Measurements from ENCODE around the gene GTF2IRD2. TPM values are rescaled to one million over a fixed set of nuclear protein-coding genes. Genes with fewer than 3 reads are reported as not detected.
"Not testable (repeated sequence)": the region's sequence is repeated elsewhere in the genome, so short reads cannot be mapped to it uniquely, and the experiment has no call there.

Gene GTF2IRD2
- total RNA-seq (2014; rRNA removed; shearing (Covaris generic); ENCODE audit: low replicate concordance) = 5.6 and 9.3 TPM in 2 replicates

- not testable (repeated sequence) for H3K9me3 ChIP-seq (ENCODE audit: low read length); H3K79me2 ChIP-seq (ENCODE audit: low read length); H3K4me1 ChIP-seq (ENCODE audit: low read length); DNase-seq; H3K4me2 ChIP-seq (ENCODE audit: low read depth, low read length, poor library complexity, severe bottlenecking); H3K27ac ChIP-seq (ENCODE audit: low read length); H2AFZ ChIP-seq (ENCODE audit: low read length); H3K36me3 ChIP-seq (ENCODE audit: insufficient read depth, low read length); H4K20me1 ChIP-seq (ENCODE audit: insufficient read depth, low read depth, low read length); H3K9ac ChIP-seq (ENCODE audit: low read length); H3K4me3 ChIP-seq (ENCODE audit: low read length); H3K27me3 ChIP-seq (ENCODE audit: low read length); H3K9me2 ChIP-seq (replicated peaks; ENCODE audit: insufficient read depth, low read length)
Observed at GRCh38 chr7:74850833-74851721, at the start of gene GTF2IRD2. GTF2IRD2 (minus strand) TSS chr7:74851605; CDS start chr7:74836378, 15,227 bp downstream.

- peak overlapping the region; percentile 32 for H3K4me2 ChIP-seq (ENCODE audit: low read depth, low read length, poor library complexity, severe bottlenecking)
- H3K27ac ChIP-seq (ENCODE audit: low read length); H2AFZ ChIP-seq (ENCODE audit: low read length): not testable (repeated sequence)
Observed at GRCh38 chr7:74890158-74891123, 39.0 kb upstream of the GTF2IRD2 start.

GRCh38 chr7:74889518-74890129 lies 38.2 kb upstream of the GTF2IRD2 start:
- H2AFZ ChIP-seq (ENCODE audit: low read length); H3K79me2 ChIP-seq (ENCODE audit: low read length); H3K9me3 ChIP-seq (ENCODE audit: low read length); H3K9me2 ChIP-seq (replicated peaks; ENCODE audit: insufficient read depth, low read length); H3K4me2 ChIP-seq (ENCODE audit: low read depth, low read length, poor library complexity, severe bottlenecking); H3K27me3 ChIP-seq (ENCODE audit: low read length); DNase-seq; H4K20me1 ChIP-seq (ENCODE audit: insufficient read depth, low read depth, low read length); H3K4me1 ChIP-seq (ENCODE audit: low read length); H3K9ac ChIP-seq (ENCODE audit: low read length); H3K27ac ChIP-seq (ENCODE audit: low read length); H3K36me3 ChIP-seq (ENCODE audit: insufficient read depth, low read length); H3K4me3 ChIP-seq (ENCODE audit: low read length): not testable (repeated sequence)

More at GRCh38 chr7:74890158-74891123, 39.0 kb upstream of the GTF2IRD2 start:
- not testable (repeated sequence) for H3K27me3 ChIP-seq (ENCODE audit: low read length); H3K9me2 ChIP-seq (replicated peaks; ENCODE audit: insufficient read depth, low read length); H3K4me1 ChIP-seq (ENCODE audit: low read length); H3K9me3 ChIP-seq (ENCODE audit: low read length); H3K79me2 ChIP-seq (ENCODE audit: low read length); H4K20me1 ChIP-seq (ENCODE audit: insufficient read depth, low read depth, low read length); H3K36me3 ChIP-seq (ENCODE audit: insufficient read depth, low read length)
- H3K9ac ChIP-seq (ENCODE audit: low read length) = peak overlapping the region; percentile 75
- H3K4me3 ChIP-seq (ENCODE audit: low read length) = peak overlapping the region; percentile 64; the same call in 1 of the 2 replicates
- peak; percentile 84 for DNase-seq

- not testable (repeated sequence) for H2AFZ ChIP-seq (ENCODE audit: low read length); H4K20me1 ChIP-seq (ENCODE audit: insufficient read depth, low read depth, low read length); H3K9me2 ChIP-seq (replicated peaks; ENCODE audit: insufficient read depth, low read length); H3K9me3 ChIP-seq (ENCODE audit: low read length); H3K4me1 ChIP-seq (ENCODE audit: low read length); H3K4me3 ChIP-seq (ENCODE audit: low read length); H3K27ac ChIP-seq (ENCODE audit: low read length); H3K9ac ChIP-seq (ENCODE audit: low read length); H3K4me2 ChIP-seq (ENCODE audit: low read depth, low read length, poor library complexity, severe bottlenecking); DNase-seq; H3K27me3 ChIP-seq (ENCODE audit: low read length); H3K79me2 ChIP-seq (ENCODE audit: low read length); H3K36me3 ChIP-seq (ENCODE audit: insufficient read depth, low read length)
Observed at GRCh38 chr7:74885295-74885694, 33.9 kb upstream of the GTF2IRD2 start.

GRCh38 chr7:74882110-74882509 lies 30.7 kb upstream of the GTF2IRD2 start:
- H3K9ac ChIP-seq (ENCODE audit: low read length); H3K4me3 ChIP-seq (ENCODE audit: low read length); DNase-seq; H3K9me2 ChIP-seq (replicated peaks; ENCODE audit: insufficient read depth, low read length); H3K36me3 ChIP-seq (ENCODE audit: insufficient read depth, low read length); H3K27me3 ChIP-seq (ENCODE audit: low read length); H3K27ac ChIP-seq (ENCODE audit: low read length); H3K4me1 ChIP-seq (ENCODE audit: low read length); H4K20me1 ChIP-seq (ENCODE audit: insufficient read depth, low read depth, low read length); H3K79me2 ChIP-seq (ENCODE audit: low read length); H2AFZ ChIP-seq (ENCODE audit: low read length); H3K4me2 ChIP-seq (ENCODE audit: low read depth, low read length, poor library complexity, severe bottlenecking); H3K9me3 ChIP-seq (ENCODE audit: low read length): not testable (repeated sequence)

- H3K9me2 ChIP-seq (replicated peaks; ENCODE audit: insufficient read depth, low read length); H3K4me1 ChIP-seq (ENCODE audit: low read length); H3K79me2 ChIP-seq (ENCODE audit: low read length); H3K36me3 ChIP-seq (ENCODE audit: insufficient read depth, low read length); H4K20me1 ChIP-seq (ENCODE audit: insufficient read depth, low read depth, low read length); H2AFZ ChIP-seq (ENCODE audit: low read length); H3K27me3 ChIP-seq (ENCODE audit: low read length); H3K9me3 ChIP-seq (ENCODE audit: low read length); H3K4me2 ChIP-seq (ENCODE audit: low read depth, low read length, poor library complexity, severe bottlenecking); DNase-seq; H3K9ac ChIP-seq (ENCODE audit: low read length); H3K4me3 ChIP-seq (ENCODE audit: low read length); H3K27ac ChIP-seq (ENCODE audit: low read length): not testable (repeated sequence)
Observed at GRCh38 chr7:74874748-74875512, 23.5 kb upstream of the GTF2IRD2 start.

GRCh38 chr7:74874104-74874747 lies 22.8 kb upstream of the GTF2IRD2 start:
- not testable (repeated sequence) for H3K4me2 ChIP-seq (ENCODE audit: low read depth, low read length, poor library complexity, severe bottlenecking); H3K4me3 ChIP-seq (ENCODE audit: low read length); H3K36me3 ChIP-seq (ENCODE audit: insufficient read depth, low read length); H3K79me2 ChIP-seq (ENCODE audit: low read length); DNase-seq; H4K20me1 ChIP-seq (ENCODE audit: insufficient read depth, low read depth, low read length); H3K9me2 ChIP-seq (replicated peaks; ENCODE audit: insufficient read depth, low read length); H3K9ac ChIP-seq (ENCODE audit: low read length); H3K4me1 ChIP-seq (ENCODE audit: low read length); H3K9me3 ChIP-seq (ENCODE audit: low read length); H3K27me3 ChIP-seq (ENCODE audit: low read length); H3K27ac ChIP-seq (ENCODE audit: low read length); H2AFZ ChIP-seq (ENCODE audit: low read length)
